OCI-LY1 (cell line): ENCODE data around the gene ANKRD37.

Experiments
- EZH2 ChIP-seq: fragments of 200-600 bp; sonication (generic), shearing (Covaris generic); IDR thresholded peaks from 2 replicates; pipeline ENCODE4 v1.8.0; 2017; ENCODE audit warnings: borderline replicate concordance, mixed run types, mild to moderate bottlenecking, antibody characterized with exemption, low read length, moderate library complexity, mixed read lengths
- TF ChIP-seq, protein P1 (sequence below): fragments of 200-600 bp; sonication (generic), shearing (Covaris generic); IDR thresholded peaks from 2 replicates; pipeline ENCODE4 v1.5.1; 2017; ENCODE audit warnings: mild to moderate bottlenecking, antibody characterized with exemption, low read length, moderate library complexity, mixed read lengths

DNA sequence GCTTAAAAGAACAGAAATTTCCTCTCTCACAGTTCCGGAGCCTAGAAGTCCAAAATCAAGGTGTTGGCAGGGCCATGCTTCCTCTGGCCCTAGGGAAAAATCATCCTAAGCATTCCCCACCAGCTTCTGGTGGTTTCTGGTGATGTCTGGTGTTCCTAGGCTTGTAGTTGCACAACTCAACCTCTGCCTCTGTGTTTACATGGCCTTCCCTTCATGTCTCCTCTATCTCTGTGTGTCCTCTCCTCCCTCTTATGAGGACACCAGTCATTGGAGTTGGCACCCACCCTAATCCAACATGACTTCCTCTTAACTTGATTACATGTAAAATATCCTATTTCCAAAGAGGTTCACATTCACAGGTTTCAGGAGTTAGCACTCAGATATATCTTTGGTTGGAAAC, 16.3 kb upstream of the ANKRD37 start:
- TF ChIP-seq, protein P1, sequence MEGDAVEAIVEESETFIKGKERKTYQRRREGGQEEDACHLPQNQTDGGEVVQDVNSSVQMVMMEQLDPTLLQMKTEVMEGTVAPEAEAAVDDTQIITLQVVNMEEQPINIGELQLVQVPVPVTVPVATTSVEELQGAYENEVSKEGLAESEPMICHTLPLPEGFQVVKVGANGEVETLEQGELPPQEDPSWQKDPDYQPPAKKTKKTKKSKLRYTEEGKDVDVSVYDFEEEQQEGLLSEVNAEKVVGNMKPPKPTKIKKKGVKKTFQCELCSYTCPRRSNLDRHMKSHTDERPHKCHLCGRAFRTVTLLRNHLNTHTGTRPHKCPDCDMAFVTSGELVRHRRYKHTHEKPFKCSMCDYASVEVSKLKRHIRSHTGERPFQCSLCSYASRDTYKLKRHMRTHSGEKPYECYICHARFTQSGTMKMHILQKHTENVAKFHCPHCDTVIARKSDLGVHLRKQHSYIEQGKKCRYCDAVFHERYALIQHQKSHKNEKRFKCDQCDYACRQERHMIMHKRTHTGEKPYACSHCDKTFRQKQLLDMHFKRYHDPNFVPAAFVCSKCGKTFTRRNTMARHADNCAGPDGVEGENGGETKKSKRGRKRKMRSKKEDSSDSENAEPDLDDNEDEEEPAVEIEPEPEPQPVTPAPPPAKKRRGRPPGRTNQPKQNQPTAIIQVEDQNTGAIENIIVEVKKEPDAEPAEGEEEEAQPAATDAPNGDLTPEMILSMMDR, result no peak
- no peak for TF ChIP-seq EZH2
